GM12873 (cell line): Measurements from ENCODE around the gene KCTD1.

Experiments
- TF ChIP-seq, protein P1 (sequence below): IDR thresholded peaks from 2 replicates; pipeline ENCODE4 v1.5.1; 2012; ENCODE audit warnings: low read depth, mild to moderate bottlenecking, moderate library complexity, low read length, control low read depth; ENCODE audit not compliant: insufficient read depth; ENCODE audit errors: missing control alignments

Gene KCTD1

DNA sequence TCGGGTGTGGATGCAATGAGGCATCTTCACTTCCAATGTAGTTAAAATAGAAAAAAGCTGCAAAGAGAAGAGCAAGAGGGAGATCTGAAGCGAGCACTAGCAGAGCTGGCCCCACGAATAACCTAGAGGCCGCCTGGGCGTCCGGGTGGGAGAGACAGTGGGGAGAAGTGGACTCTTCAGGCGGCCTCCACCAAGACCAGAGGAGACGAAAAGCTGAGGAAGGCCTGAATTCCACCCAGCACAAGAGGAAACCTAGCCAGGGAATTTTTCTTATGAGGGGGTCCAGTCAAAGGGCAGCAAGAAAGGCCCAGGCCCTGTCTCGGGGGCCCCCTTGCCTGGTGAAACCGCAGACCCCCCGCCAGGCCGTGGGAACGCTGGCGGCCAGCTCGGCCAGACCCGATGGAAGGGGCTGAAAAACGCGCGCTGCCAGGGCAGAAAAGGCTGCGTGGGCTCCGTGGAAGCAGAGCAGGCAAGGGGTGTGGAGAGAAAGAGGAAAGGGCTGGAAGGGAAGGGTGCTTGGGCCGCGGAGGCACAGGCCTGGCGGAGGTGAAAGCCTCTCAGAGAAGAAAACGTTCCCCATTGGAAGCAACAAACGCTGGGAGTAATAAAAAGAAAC lies 69.2 kb downstream of the KCTD1 start:
- TF ChIP-seq, protein P1, sequence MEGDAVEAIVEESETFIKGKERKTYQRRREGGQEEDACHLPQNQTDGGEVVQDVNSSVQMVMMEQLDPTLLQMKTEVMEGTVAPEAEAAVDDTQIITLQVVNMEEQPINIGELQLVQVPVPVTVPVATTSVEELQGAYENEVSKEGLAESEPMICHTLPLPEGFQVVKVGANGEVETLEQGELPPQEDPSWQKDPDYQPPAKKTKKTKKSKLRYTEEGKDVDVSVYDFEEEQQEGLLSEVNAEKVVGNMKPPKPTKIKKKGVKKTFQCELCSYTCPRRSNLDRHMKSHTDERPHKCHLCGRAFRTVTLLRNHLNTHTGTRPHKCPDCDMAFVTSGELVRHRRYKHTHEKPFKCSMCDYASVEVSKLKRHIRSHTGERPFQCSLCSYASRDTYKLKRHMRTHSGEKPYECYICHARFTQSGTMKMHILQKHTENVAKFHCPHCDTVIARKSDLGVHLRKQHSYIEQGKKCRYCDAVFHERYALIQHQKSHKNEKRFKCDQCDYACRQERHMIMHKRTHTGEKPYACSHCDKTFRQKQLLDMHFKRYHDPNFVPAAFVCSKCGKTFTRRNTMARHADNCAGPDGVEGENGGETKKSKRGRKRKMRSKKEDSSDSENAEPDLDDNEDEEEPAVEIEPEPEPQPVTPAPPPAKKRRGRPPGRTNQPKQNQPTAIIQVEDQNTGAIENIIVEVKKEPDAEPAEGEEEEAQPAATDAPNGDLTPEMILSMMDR = no peak

DNA sequence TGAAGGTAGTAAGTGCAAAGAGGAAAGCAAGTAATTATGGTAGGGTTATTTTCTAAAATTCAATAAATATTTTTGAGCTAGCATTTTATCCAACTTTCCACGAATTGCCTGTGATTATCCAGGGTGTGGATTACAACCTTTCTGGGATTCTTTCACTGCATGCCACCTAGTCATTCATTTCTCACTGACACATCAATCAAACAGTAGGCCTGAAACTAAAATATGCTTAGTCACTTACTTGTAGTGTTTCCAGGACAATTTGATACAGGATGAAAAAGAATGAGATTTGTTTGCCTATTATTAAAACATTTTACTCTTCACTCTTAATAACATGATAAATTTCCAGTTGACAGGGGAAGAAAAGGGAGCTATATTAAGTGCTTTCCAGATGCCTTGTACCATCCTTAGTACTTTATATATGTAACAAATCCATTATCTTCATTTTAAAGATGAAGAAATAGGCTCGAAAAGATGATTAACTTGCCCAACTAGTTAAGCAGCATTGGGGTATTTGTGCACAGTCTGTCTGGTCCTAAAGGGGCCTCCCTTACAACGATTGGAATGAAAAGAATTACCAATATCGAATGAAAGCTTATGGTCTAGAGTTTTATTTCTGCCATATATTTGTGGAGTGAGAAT lies 70.4 kb downstream of the KCTD1 start:
- TF ChIP-seq, protein P1 = no peak

DNA sequence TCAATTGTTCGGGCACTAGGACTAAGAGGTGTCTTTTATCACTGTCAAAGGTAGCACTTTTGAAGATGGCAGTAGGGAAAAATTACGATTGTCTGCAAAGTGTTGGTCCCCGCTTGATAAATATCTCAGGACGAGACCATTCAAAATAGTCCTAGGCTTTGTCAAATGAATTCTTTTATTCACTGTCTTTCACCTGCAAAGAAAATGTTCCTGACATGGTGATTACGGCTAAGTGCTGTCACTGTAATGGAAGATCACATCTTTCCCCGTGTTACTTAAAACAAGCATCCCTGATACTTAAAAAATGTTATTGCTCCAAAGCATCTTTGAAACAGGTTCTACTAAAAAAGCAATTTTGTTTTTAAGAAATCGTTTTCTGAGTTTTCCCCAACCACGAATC lies 71.7 kb downstream of the KCTD1 start:
- TF ChIP-seq, protein P1 = no peak

DNA sequence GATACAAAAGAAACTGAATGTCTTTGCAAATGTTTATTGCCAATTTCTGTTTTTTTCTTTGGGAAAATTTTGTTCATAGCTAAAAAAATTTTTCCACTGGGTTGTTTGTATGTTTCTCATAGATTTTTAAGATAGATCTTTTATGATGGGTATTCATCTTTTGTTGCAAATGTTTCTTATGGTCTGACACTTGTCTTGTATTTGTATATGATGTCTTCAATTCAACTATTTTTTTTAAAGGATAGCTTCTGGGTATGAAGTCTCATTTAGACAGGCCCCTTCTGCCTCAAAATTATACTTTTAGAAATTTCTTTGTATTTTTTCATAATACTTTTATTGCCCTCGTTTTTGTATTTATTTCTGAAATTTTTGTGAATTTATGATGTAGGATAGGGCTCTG lies 73.8 kb downstream of the KCTD1 start:
- TF ChIP-seq, protein P1 = no peak

DNA sequence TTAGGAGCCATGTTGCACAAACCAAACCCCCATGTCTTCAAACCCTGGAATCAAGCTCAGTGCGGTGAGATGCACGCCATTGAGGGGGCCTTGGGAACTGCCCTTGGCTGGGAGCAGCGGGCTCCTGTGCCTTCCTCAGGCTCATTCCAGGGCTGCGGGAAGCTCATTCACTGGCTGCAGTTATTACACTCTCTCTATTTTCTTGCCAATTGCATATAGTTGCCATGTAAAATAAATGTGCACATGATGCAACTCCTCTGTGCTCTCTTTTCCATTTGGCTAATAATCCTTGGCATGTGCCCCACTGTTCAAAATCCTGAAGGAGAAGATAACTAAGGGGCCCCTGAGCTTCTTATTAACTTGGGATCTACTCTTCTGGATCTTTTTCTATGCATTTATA lies 74.7 kb downstream of the KCTD1 start:
- TF ChIP-seq, protein P1 = no peak

DNA sequence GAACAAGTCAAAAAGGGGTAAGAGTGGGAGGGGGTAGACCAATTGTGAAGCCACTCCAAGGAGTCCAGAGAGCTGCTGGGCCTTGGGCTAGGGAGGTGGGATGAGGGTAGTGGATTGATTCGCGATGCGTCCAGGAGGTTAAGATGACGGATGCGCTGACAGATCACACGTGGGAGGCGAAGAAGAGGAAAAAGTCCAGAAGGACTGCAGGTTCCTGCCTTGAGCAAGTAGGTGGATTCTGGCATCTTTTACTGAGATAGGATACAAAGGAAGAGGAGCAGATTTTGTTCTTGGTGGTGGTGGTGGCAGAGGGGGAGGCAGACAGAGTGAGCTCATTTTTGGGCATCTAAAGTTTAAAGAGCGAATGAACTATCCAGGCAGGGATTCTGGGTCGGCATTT lies 76.5 kb downstream of the KCTD1 start:
- TF ChIP-seq, protein P1 = no peak

DNA sequence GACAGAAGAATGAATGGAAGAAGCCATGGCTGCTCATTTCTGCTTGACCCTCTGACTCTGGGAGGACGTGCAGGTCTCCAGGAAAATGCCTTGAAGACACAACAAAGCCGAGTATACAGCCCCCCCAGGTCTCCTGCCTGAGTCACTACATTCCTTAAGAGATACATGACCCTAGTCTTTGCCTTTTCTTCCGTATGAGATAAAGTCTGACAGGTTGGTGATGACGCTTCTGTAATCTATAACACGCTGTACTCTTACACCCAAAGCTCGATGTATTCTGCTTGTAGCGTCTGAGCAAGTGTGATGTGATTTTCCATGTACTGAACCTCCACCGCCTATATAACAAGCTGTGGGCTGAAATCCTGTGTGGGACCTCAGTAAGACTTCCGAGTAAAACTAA lies 77.3 kb downstream of the KCTD1 start:
- TF ChIP-seq, protein P1 = no peak
